Measurements from ENCODE around the gene MARCHF2.

DNA sequence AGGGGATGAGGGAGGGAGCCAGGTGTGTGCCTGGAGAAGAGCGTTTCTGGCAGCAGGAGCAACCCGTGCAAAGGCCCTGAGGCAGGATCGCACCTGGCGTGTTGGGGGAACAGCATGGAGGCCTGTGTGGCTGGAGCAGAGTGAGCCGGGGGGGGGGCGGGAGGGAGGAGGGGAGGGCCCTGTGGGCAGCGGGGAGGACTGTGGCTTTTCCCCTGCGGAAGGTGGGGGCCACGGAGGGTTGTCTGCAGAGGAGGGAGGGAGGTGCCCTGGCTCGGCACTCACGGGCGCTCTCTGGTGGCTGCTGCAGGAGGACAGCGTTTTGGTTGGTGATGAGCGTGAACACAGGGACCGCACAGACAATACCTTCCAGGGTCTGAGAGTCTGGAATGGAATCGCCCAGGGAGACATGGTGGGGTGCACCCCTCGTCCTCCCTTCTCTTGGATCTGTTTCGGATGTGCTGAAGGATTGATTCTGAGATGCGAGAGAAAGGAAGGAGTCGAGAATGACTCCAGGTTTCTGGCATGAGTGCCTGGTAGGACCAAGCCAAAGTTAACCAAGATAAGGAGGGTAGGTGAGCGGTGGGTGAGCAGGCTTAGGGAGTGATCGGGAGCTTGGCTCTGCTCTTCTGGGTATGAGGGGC lies 16.4 kb upstream of the MARCHF2 start:
- TF ChIP-seq ELK1 (IDR thresholded peaks at IDR 0.05; ENCODE audit: low read depth, low read length), result no peak
- TF ChIP-seq CTCF (IDR thresholded peaks at IDR 0.05), result peak; percentile 60
- no peak for TF ChIP-seq HMGXB4 (CRISPR knock-in tag; IDR thresholded peaks at IDR 0.05; ENCODE audit: borderline replicate concordance)
- TF ChIP-seq MAFK (IDR thresholded peaks at IDR 0.05; ENCODE audit: partially characterized antibody), result no peak
- no peak for TF ChIP-seq POLR2A (IDR thresholded peaks at IDR 0.05; ENCODE audit: low read length)
- no peak for TF ChIP-seq EP300 (IDR thresholded peaks at IDR 0.05)
- TF ChIP-seq POLR2AphosphoS2 (conservative IDR thresholded peaks at IDR 0.05; ENCODE audit: low read length), result no peak
- TF ChIP-seq, protein P1, sequence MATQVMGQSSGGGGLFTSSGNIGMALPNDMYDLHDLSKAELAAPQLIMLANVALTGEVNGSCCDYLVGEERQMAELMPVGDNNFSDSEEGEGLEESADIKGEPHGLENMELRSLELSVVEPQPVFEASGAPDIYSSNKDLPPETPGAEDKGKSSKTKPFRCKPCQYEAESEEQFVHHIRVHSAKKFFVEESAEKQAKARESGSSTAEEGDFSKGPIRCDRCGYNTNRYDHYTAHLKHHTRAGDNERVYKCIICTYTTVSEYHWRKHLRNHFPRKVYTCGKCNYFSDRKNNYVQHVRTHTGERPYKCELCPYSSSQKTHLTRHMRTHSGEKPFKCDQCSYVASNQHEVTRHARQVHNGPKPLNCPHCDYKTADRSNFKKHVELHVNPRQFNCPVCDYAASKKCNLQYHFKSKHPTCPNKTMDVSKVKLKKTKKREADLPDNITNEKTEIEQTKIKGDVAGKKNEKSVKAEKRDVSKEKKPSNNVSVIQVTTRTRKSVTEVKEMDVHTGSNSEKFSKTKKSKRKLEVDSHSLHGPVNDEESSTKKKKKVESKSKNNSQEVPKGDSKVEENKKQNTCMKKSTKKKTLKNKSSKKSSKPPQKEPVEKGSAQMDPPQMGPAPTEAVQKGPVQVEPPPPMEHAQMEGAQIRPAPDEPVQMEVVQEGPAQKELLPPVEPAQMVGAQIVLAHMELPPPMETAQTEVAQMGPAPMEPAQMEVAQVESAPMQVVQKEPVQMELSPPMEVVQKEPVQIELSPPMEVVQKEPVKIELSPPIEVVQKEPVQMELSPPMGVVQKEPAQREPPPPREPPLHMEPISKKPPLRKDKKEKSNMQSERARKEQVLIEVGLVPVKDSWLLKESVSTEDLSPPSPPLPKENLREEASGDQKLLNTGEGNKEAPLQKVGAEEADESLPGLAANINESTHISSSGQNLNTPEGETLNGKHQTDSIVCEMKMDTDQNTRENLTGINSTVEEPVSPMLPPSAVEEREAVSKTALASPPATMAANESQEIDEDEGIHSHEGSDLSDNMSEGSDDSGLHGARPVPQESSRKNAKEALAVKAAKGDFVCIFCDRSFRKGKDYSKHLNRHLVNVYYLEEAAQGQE (IDR thresholded peaks at IDR 0.05), result no peak
- TF ChIP-seq CBX8 (IDR thresholded peaks at IDR 0.05), result no peak
- TF ChIP-seq CEBPB (IDR thresholded peaks at IDR 0.05), result no peak
- TF ChIP-seq HOXA7 (CRISPR knock-in tag; IDR thresholded peaks at IDR 0.05), result no peak

All from A549 (cell line).